ENCODE measurements around the gene IGFBP1.

GRCh38 chr7:45865594-45866410, 22.5 kb upstream of the IGFBP1 start:
- TF ChIP-seq, protein P1, sequence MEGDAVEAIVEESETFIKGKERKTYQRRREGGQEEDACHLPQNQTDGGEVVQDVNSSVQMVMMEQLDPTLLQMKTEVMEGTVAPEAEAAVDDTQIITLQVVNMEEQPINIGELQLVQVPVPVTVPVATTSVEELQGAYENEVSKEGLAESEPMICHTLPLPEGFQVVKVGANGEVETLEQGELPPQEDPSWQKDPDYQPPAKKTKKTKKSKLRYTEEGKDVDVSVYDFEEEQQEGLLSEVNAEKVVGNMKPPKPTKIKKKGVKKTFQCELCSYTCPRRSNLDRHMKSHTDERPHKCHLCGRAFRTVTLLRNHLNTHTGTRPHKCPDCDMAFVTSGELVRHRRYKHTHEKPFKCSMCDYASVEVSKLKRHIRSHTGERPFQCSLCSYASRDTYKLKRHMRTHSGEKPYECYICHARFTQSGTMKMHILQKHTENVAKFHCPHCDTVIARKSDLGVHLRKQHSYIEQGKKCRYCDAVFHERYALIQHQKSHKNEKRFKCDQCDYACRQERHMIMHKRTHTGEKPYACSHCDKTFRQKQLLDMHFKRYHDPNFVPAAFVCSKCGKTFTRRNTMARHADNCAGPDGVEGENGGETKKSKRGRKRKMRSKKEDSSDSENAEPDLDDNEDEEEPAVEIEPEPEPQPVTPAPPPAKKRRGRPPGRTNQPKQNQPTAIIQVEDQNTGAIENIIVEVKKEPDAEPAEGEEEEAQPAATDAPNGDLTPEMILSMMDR (IDR thresholded peaks at IDR 0.05) = no peak
- TF ChIP-seq POLR2A (IDR thresholded peaks at IDR 0.05) (no peak), POLR2AphosphoS5 (IDR thresholded peaks at IDR 0.05) (no peak)

Data from prostate gland (tissue), 2 donors.